Choroid plexus epithelial cell (primary cell): ENCODE measurements around the gene PICALM.

Experiments
- DNase-seq: peaks from one replicate; pipeline ENCODE4 v3.0.0-alpha.2; 2010; ENCODE audit warnings: low read depth
- H3K4me3 ChIP-seq: 2 replicates; pipeline ENCODE4 v1.5.1; 2011; ENCODE audit warnings: low read depth, mild to moderate bottlenecking, control low read depth, low read length, moderate library complexity
- CTCF ChIP-seq: conservative IDR thresholded peaks from 2 replicates; pipeline ENCODE4 v1.5.1; 2011; ENCODE audit warnings: low read depth, mild to moderate bottlenecking, control low read depth, inconsistent platforms, low read length, moderate library complexity

PICALM gene

GRCh38 chr11:85989746-85990145 is 79.1 kb downstream of the PICALM start:
- no peak for TF ChIP-seq CTCF
- DNase-seq: no peak
- H3K4me3 ChIP-seq: no peak overlapping the region

- no peak for TF ChIP-seq CTCF
- DNase-seq: no peak
- no peak overlapping the region for H3K4me3 ChIP-seq
These were observed 80.1 kb downstream of the PICALM start for GRCh38 chr11:85988780-85989179.

GRCh38 chr11:85977751-85978160 is 91.1 kb downstream of the PICALM start:
- H3K4me3 ChIP-seq: no peak overlapping the region
- no peak for DNase-seq
- TF ChIP-seq CTCF: no peak

- no peak for TF ChIP-seq CTCF
- DNase-seq: no peak
These were observed 92.4 kb downstream of the PICALM start for GRCh38 chr11:85976525-85976924.

GRCh38 chr11:85974122-85974521 is 94.8 kb downstream of the PICALM start:
- DNase-seq: peak; percentile 80
- no peak overlapping the region for H3K4me3 ChIP-seq
- no peak for TF ChIP-seq CTCF

More at GRCh38 chr11:85976525-85976924, 92.4 kb downstream of the PICALM start:
- H3K4me3 ChIP-seq: no peak overlapping the region

GRCh38 chr11:85970593-85970992 is 98.3 kb downstream of the PICALM start:
- TF ChIP-seq CTCF: no peak
- no peak for DNase-seq
- no peak overlapping the region for H3K4me3 ChIP-seq

GRCh38 chr11:85967457-85967856 is 101.4 kb downstream of the PICALM start:
- no peak for TF ChIP-seq CTCF

More at GRCh38 chr11:85967457-85967856, 101.4 kb downstream of the PICALM start:
- no peak overlapping the region for H3K4me3 ChIP-seq
- no peak for DNase-seq
